ENCODE results near the gene BARX2.

The BARX2 gene

DNA sequence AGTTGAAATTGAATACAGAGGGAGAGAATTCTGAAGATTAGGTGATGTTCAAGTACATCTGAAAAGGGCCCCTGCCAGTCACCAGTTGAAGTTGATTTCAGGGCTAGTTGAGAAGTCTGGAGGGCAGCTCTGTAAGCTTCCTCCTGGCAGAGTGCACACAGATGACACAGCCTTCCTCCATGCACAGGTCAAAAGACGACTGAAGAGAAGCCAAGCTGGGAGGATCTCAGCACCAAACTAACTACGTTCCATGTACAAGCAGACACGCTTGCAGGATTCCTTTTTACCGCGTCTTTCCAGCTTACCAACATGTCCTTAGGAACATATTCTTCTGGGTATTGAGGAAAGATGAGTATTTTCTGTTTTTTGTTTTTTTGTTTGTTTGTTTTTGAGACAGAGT lies 7.9 kb downstream of the BARX2 start:
- no peak for DNase-seq
- TF ChIP-seq GATA1 (IDR thresholded peaks at IDR 0.05; ENCODE audit: low read depth, low read length) (no peak), POLR2A (IDR thresholded peaks at IDR 0.05; ENCODE audit: low read length) (no peak)

DNA sequence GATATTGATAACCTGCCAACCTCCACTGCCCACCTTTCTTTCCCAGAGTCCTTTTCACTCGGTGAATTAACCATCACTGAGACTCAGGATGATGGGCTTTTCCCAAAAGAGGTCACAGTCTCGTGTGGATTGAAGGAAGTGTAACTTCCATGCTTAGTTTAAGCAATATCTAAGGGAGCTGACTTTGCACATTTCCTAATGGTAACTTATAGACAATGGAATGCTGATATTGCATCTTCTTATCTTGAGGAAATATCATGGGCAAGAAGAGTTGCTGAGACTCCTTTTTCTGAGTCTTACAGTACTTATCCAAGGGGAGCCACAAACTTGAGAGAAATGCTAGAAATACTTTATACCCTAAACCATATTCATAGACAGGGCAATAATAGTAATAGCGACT lies 8.8 kb downstream of the BARX2 start:
- TF ChIP-seq GATA1 (IDR thresholded peaks at IDR 0.05; ENCODE audit: low read depth, low read length) (no peak), POLR2A (IDR thresholded peaks at IDR 0.05; ENCODE audit: low read length) (no peak)
- DNase-seq, result no peak

DNA sequence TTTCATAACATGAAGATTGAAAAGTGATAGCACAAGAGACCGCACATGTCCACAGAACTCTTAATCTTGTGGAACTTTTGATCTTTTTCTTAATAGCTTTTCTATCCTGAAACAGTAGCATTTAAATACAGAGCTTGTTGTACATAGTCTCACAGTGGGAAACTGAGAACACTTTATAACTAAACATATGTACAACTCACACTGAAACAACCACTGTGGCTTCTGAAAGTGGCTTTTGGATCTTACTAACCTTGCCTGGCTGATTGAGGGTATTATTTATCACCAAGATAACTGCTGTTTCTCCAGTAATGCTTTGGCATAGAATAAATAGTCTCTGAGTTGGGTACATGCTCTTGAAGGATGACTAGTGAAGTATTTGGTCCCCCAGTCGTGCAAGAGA lies 10.2 kb downstream of the BARX2 start:
- DNase-seq, result no peak
- TF ChIP-seq POLR2A (IDR thresholded peaks at IDR 0.05; ENCODE audit: low read length) (no peak), GATA1 (IDR thresholded peaks at IDR 0.05; ENCODE audit: low read depth, low read length) (no peak)

GRCh38 chr11:129386795-129387397 lies 11.2 kb downstream of the BARX2 start:
- TF ChIP-seq GATA1 (IDR thresholded peaks at IDR 0.05; ENCODE audit: low read depth, low read length), result no peak
- no peak for TF ChIP-seq POLR2A (IDR thresholded peaks at IDR 0.05; ENCODE audit: low read length)
- DNase-seq, result no peak

- DNase-seq, result no peak
- TF ChIP-seq POLR2A (IDR thresholded peaks at IDR 0.05; ENCODE audit: low read length) (no peak), GATA1 (IDR thresholded peaks at IDR 0.05; ENCODE audit: low read depth, low read length) (no peak)
Measured at GRCh38 chr11:129387434-129387833, 11.8 kb downstream of the BARX2 start.

- DNase-seq, result no peak
- TF ChIP-seq POLR2A (IDR thresholded peaks at IDR 0.05; ENCODE audit: low read length) (no peak), GATA1 (IDR thresholded peaks at IDR 0.05; ENCODE audit: low read depth, low read length) (no peak)
Measured at GRCh38 chr11:129388824-129389223, 13.2 kb downstream of the BARX2 start.

DNA sequence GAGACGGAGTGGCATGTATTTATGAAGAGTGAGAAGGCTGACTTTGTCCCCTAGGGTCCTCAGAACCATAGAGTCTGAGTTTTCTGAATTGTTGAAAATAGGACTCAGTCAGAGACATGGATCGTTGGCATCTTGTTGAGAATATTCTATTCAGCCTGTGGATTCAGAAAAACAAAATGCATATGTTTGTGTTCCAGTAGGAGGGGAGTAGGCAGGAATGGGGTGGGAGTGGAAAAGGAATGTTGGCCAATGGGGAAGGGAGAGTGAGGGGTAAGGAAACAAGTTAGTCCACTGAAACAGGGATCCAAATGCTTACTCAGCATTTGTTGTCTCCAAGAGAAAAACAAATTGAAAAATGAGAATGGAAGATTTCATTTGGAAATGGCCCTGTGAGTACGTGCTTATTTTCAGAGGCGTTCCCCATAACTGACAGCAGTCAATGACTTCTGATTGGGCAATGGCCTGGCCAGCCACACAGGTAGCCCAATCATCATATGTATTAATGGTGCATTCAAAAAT lies 14.7 kb downstream of the BARX2 start:
- DNase-seq, result no peak
- TF ChIP-seq GATA1 (IDR thresholded peaks at IDR 0.05; ENCODE audit: low read depth, low read length), result no peak
- no peak for TF ChIP-seq POLR2A (IDR thresholded peaks at IDR 0.05; ENCODE audit: low read length)

GRCh38 chr11:129391360-129391759 lies 15.7 kb downstream of the BARX2 start:
- DNase-seq, result no peak
- no peak for TF ChIP-seq GATA1 (IDR thresholded peaks at IDR 0.05; ENCODE audit: low read depth, low read length)

DNA sequence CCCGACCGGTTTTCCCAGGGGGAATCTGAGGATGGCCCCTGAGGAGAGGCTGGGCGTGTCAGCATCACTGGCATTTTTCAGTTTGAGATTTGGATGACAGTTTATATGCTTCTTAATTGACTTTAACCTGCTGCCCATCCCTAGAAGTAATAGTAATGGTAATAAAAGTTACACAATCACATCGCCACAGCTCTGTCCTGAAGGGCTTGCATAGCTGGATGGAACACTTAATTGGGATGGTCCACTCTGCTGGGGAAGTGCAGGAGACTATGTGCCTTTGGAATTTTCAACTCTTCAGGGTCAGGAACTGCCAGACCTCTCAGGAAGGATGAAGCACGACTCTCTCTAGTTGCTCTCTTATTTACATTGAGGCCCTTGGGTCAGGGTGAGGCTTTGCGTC lies 16.2 kb downstream of the BARX2 start:
- TF ChIP-seq POLR2A (IDR thresholded peaks at IDR 0.05; ENCODE audit: low read length), result no peak
- no peak for TF ChIP-seq GATA1 (IDR thresholded peaks at IDR 0.05; ENCODE audit: low read depth, low read length)
- DNase-seq, result no peak

DNA sequence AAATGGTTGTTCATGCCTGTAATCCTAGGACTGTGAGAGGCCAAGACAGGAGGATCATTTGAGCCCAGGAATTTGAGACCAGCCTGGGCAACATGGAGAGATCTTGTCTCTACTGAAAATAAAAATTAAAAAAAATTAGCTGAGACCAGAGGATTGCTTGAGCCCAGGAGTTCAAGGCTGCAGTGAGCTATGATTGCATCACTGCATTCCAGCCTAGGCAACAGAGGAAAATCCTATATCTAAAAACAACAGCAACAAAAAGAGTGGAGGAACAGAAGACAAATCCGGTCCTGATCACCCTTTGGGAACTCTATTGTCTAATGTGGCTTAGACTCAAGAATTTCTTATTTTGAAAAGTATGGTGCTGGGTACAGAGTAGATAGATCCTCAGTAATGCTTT lies 17.3 kb downstream of the BARX2 start:
- DNase-seq, result no peak
- TF ChIP-seq POLR2A (IDR thresholded peaks at IDR 0.05; ENCODE audit: low read length) (no peak), GATA1 (IDR thresholded peaks at IDR 0.05; ENCODE audit: low read depth, low read length) (no peak)

GRCh38 chr11:129394709-129395108 lies 19.1 kb downstream of the BARX2 start:
- TF ChIP-seq POLR2A (IDR thresholded peaks at IDR 0.05; ENCODE audit: low read length) (no peak), GATA1 (IDR thresholded peaks at IDR 0.05; ENCODE audit: low read depth, low read length) (no peak)
- no peak for DNase-seq

DNA sequence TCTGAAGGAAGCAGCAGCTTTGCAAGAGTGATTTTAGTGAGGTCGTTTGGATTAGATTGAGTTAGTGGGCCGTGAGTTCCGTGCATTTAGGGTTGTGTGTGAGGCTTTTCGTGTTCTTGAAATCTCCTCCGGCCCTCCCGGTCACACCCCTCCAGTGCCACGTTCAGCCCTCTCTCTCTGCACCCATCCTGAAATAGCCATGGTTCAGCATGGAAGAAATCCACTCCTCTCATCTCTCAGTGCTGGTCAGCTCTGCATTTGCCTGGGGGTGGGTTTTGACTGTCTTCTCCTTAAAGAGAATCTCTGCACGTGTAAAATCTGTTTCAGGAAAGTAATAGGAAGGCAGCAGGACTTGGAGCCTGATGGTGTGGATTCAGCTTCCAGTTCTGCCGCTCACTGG lies 19.8 kb downstream of the BARX2 start:
- DNase-seq, result no peak
- no peak for TF ChIP-seq GATA1 (IDR thresholded peaks at IDR 0.05; ENCODE audit: low read depth, low read length)
- no peak for TF ChIP-seq POLR2A (IDR thresholded peaks at IDR 0.05; ENCODE audit: low read length)

- DNase-seq, result no peak
- no peak for TF ChIP-seq POLR2A (IDR thresholded peaks at IDR 0.05; ENCODE audit: low read length)
- no peak for TF ChIP-seq GATA1 (IDR thresholded peaks at IDR 0.05; ENCODE audit: low read depth, low read length)
Measured at GRCh38 chr11:129395883-129396282, 20.2 kb downstream of the BARX2 start.

- TF ChIP-seq GATA1 (IDR thresholded peaks at IDR 0.05; ENCODE audit: low read depth, low read length), result no peak
- no peak for TF ChIP-seq POLR2A (IDR thresholded peaks at IDR 0.05; ENCODE audit: low read length)
- no peak for DNase-seq
Measured at GRCh38 chr11:129396454-129396853, 20.8 kb downstream of the BARX2 start.
